SKM-1 (cell line): ENCODE measurements around the gene LY6G6D.

Experiments
- DNase-seq: peaks from one replicate; lab custom pipeline; 2025; ENCODE audit not compliant: unreplicated experiment; lab: John Stamatoyannopoulos, UW

LY6G6D gene

DNA sequence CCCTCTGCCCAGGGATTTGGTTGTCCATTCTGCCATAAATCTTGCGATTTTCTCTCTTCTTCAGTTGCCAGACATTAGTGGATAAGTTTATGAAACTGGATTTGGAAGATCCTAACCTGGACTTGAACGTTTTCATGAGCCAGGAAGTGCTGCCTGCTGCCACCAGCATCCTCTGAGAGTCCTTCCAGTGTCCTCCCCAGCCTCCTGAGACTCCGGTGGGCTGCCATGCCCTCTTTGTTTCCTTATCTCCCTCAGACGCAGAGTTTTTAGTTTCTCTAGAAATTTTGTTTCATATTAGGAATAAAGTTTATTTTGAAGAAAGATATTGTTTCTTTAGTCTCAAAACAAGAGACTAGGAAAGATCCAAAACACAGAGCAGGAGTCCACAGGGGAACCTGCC lies 47.2 kb downstream of the LY6G6D start, which contains the start of gene SAPCD1:
SAPCD1 (plus strand) TSS at position 301 of the 400 bp plus-strand sequence. CDS start 399 bp downstream, outside the sequence.
- no peak for DNase-seq

DNA sequence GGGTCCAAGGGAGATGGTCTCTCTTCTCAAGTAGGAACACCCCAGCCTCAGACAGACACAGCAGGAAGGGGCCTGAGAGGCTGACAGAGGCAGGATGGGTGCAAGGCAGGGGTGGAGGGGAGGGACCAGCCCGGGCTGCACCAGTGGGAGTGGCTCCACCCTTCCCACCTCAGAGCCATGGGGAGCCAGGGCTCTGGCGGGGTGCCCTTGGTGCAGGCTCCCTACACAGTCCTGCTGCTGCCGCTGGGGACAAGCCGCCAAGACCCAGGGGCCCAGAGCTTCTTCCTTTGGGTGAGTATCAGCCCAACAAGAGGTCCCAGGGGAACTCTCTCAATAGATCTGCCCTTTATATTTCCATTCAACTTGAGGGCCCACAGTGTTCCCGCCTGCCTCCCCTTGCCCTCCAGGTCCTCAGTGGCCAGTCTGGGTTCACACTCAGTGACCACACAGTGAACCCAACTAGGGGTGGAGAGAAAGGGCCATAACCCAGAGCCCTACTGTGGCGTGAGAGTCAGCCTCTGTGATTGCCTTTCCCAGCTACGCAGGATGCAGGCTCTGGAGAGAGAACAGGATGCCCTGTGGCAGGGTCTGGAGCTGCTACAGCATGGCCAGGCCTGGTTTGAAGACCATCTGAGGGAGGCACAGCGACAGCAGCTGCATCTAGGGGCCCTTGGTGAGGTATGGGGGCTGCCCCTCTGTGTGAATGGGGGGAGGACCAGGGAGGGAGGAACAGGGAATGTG lies 47.9 kb downstream of the LY6G6D start:
- DNase-seq: no peak

DNA sequence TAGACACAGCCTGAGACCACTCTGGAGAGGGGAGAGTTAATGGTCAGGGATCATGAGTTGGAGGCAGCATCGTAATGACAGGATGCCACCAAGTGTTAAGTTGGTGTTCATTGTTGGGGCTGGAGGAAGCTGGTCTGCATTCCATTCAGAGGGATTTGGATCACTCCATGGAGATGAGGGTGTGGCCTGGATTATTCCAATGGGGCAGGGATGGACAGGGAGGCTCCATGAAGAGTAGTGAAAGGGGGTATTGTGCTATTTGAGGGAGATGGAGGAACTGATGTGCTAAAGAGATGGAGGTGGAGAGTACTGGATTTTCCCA lies 48.4 kb downstream of the LY6G6D start:
- DNase-seq: no peak

DNA sequence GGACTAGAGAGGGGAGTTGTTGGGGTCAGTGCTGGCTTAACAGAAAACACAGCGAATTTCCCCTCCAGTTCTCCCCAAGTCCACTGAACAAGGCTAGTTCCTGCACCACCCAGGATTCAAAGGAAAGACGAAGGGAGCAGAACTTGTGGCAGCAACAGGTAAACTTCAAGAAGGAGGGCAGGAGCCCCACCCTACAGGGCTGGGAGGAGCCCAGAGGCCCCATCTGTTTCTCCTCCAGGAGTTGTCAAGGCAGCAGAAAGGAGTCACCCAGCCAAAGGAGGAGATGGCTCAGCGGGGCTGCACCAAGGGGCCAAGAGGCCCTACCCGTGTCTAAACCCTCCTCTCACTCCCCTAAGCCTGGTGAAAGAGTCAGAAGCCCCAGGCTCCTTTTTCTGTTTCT lies 49.0 kb downstream of the LY6G6D start:
- DNase-seq: no peak

DNA sequence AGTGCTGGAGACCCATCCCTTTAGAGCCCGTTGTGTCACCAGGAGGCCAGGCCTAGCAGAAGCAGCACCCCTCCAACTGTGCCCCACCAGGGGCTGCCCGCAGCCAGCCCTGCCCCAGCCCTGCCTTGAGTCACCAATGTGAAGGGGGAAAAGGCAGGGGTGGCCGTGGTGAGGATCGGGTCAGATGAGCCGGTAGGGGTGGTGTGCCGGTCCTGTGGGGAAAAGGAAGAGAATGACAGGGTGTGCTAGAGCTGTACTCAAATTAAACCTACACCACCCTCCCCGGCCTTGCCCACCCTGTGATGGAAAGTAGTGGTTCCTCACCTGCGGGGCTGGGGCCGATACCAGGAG lies 50.4 kb downstream of the LY6G6D start:
- DNase-seq: no peak

DNA sequence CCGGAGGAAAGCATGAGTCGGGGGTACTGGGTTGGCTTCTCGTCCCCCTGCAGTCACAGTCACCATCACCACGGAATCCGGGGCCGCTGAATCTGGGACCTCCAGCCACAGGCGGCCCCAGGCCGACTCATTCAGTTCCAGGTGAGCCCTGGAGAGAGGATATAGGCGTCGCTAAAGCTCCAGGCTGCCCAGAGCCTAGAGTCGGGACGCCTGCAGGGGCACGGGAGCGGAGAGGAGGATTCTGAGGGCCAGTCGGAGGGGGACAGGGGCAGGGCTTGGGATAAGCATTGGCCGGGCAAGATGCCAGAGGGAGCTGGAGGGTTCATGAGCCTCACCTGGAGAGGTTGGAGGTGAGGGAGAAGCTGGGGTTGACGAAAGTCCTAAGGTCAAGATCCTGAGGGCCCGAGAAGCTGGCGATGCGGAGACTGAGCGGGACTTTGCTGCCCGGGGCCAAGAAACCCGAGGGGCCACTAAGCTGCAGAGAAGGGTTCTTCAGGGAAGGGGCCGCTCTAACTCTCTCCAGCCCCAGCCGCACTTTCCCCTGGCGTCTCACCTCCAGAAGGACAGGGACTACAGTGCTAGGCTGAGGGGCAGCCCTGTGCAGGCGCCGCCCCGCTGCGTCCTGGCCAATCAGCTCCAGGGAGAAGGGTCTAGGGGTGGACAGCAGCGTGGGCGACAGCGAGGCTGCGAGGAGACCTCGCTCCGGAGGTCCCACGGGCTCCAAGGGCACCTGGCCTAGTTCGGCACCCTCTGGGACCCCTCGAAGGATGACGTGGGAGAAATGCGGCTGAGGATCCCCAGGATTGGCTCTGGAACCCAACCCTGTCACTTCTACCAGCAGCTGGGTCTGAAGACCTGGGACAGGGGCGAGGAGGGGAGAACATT lies 51.0 kb downstream of the LY6G6D start:
- no peak for DNase-seq

DNA sequence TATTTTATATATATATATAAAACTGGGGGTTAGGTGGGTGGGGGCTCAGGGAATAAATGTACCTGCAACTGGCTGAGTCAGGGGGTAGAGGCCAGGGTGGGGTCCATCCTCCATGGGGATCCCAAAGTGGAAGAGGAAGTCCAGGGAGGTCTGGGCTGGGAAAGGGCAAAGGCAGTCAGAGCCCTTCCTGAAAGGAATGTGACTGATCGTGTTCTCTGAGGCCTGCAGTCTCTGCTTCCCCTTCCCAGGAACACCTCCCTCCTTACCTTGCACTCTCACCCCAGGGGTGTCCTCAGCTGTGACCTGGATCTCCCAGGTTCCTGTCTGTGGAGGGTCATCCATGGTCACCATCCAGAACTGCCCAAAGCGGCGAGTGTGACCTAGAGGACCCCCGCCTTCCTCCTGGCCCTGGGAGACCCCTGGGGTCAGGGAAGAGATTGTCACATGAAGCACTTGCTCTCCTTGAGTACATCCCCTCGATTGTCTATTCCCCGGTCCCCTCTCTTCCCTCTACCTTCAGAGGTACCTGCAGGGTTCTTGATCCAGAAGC lies 52.0 kb downstream of the LY6G6D start:
- DNase-seq: no peak
